Left lung (tissue), 14 donors: ENCODE data around the gene PLA2G4D. TPM values are rescaled to one million over a fixed set of nuclear protein-coding genes. Genes with fewer than 3 reads are reported as not detected.

Experiments used
- ATAC-seq: fragments of 200-7000 bp; cut with Tn5 transposase; one replicate; pipeline ENCODE4 v1.9.1; 2020; ENCODE audit warnings: moderate library complexity
- DNase-seq, 4 donors: peaks; one replicate each; pipeline ENCODE4 v3.0.0-alpha.2; 2013 to 2020
- H3K27ac ChIP-seq, 2 donors: fragments of 200-600 bp; sonication (generic) in 1 of 2; one replicate each; pipeline versions ENCODE4 v1.5.0 to v1.8.0; 2020 to 2021
- H3K27me3 ChIP-seq, 2 donors: fragments of 200-600 bp; sonication (generic) in 1 of 2; one replicate each; pipeline versions ENCODE4 v1.5.0 to v1.8.0; 2020 to 2021
- H3K36me3 ChIP-seq, 2 donors: fragments of 200-600 bp; sonication (generic) in 1 of 2; one replicate each; pipeline versions ENCODE4 v1.5.0 to v1.8.0; 2020 to 2021
- H3K4me1 ChIP-seq, 2 donors: fragments of 200-600 bp; one replicate each; pipeline ENCODE4 v1.8.0; 2021
- H3K4me3 ChIP-seq, 2 donors: fragments of 200-600 bp; sonication (generic) in 1 of 2; one replicate each; pipeline versions ENCODE4 v1.5.0 to v1.8.0; 2020 to 2021; ENCODE audit warnings: mild to moderate bottlenecking in 1 of 2
- H3K9me3 ChIP-seq, 2 donors: fragments of 200-600 bp; sonication (generic) in 1 of 2; one replicate each; pipeline versions ENCODE4 v1.5.0 to v1.8.0; 2020 to 2021
- intact Hi-C, 2 donors: fragments of 100-400 bp; cut with DNase I; formaldehyde crosslinking; loops; one replicate each; pipeline versions ENCODE4 v1.11.2 to v1.14.2; 2022
- long read RNA-seq, 12 donors: library from polyadenylated mRNA in 2 of 12; unstranded in 2 of 12; transcript quantifications; one replicate each; pipeline ENCODE4 v2.0.0 and lab custom pipeline, GENCODE V29; 2019 to 2026
- polyA plus RNA-seq, 6 donors: library from polyadenylated mRNA; unstranded; fragments of 120-200 nt; gene quantifications; one replicate each; pipeline ENCODE4 v1.2.1, GENCODE V29; 2013; ENCODE audit not compliant: insufficient read length in 6 of 6
- total RNA-seq, 2 donors: library from RNA; stranded (reverse); fragmentation: NEBNext Ultra II Directional; extraction: Animal tissue kit (Norgen Biotek cat#: 25700); gene quantifications; one replicate each; pipeline ENCODE4 v1.2.1, GENCODE V29; 2021
- TF ChIP-seq, protein P1 (sequence below), 2 donors: fragments of 200-600 bp; sonication (generic) in 1 of 2; IDR thresholded peaks; one replicate each; pipeline versions ENCODE4 v1.5.0 to v1.8.0; 2021; ENCODE audit warnings: antibody characterized with exemption in 2 of 2
- donor health status: DM: no; HTN: yes; CAD: no.
- donor health status: DM: no; HTN: no; CAD: no.

Gene PLA2G4D, protein sequence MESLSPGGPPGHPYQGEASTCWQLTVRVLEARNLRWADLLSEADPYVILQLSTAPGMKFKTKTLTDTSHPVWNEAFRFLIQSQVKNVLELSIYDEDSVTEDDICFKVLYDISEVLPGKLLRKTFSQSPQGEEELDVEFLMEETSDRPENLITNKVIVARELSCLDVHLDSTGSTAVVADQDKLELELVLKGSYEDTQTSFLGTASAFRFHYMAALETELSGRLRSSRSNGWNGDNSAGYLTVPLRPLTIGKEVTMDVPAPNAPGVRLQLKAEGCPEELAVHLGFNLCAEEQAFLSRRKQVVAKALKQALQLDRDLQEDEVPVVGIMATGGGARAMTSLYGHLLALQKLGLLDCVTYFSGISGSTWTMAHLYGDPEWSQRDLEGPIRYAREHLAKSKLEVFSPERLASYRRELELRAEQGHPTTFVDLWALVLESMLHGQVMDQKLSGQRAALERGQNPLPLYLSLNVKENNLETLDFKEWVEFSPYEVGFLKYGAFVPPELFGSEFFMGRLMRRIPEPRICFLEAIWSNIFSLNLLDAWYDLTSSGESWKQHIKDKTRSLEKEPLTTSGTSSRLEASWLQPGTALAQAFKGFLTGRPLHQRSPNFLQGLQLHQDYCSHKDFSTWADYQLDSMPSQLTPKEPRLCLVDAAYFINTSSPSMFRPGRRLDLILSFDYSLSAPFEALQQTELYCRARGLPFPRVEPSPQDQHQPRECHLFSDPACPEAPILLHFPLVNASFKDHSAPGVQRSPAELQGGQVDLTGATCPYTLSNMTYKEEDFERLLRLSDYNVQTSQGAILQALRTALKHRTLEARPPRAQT
- under 1 TPM; 0.08 to 0.15 TPM for total RNA-seq
- polyA plus RNA-seq: under 1 TPM; 0.06 to 0.17 (median 0.13) TPM
- long read RNA-seq, donor 1: 0 reads
- long read RNA-seq, donor 2: 0 reads
- long read RNA-seq, donor 3: 0 reads
- long read RNA-seq, donor 4: 0 reads
- long read RNA-seq, donor 5: 0 reads
- long read RNA-seq, donor 6: 0 reads
- long read RNA-seq, donor 7: 0 reads
- long read RNA-seq, donor 8: 0 reads
- long read RNA-seq, donor 9: 0 reads
- long read RNA-seq, donor 10: 0 reads
- long read RNA-seq, donor 11: 0 reads
- long read RNA-seq, donor 12: 0 reads

DNA sequence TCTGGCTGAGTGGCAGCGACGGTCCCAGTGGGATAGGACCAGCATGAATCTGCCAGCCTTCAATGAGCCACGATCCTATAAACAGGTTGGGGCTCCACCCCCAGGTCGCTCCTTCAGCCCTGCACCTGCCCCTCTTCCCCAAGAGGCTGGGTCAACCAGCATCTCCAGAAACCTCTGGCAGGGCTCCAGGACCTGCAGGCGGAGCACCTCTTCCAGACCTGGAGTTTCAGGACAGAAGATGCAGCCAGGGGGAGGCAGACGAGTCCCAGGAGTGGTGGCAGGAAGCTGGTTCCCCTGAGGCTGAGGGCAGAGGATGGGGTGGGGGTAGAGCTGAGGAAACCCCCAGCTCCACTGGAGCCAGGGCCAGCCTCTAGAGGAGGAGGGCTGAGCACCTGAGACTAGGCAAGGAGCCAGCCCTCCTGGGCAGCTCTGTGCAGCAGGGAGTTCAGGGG is at the start of gene PLA2G4D:
Gene PLA2G4D (minus strand): TSS at position 51 of the 452 bp plus-strand sequence. CDS start 103 bp downstream, outside the sequence.
- Histone ChIP-seq H3K4me3 (no peak within 1 kb of the TSS), H3K27me3 (no peaks in the 10 kb centered on the region), H3K4me1 (no peaks in the 10 kb centered on the region), H3K36me3 (no peaks in the 10 kb centered on the region), H3K9me3 (no peaks in the 10 kb centered on the region), H3K27ac (no peak within 1 kb of the TSS)
- intact Hi-C loops: no loop called here
- ATAC-seq (peak; percentile 87), DNase-seq (peak in 3 of 4 donors; percentile 50 to 79 (median 77))
- TF ChIP-seq, protein P1, sequence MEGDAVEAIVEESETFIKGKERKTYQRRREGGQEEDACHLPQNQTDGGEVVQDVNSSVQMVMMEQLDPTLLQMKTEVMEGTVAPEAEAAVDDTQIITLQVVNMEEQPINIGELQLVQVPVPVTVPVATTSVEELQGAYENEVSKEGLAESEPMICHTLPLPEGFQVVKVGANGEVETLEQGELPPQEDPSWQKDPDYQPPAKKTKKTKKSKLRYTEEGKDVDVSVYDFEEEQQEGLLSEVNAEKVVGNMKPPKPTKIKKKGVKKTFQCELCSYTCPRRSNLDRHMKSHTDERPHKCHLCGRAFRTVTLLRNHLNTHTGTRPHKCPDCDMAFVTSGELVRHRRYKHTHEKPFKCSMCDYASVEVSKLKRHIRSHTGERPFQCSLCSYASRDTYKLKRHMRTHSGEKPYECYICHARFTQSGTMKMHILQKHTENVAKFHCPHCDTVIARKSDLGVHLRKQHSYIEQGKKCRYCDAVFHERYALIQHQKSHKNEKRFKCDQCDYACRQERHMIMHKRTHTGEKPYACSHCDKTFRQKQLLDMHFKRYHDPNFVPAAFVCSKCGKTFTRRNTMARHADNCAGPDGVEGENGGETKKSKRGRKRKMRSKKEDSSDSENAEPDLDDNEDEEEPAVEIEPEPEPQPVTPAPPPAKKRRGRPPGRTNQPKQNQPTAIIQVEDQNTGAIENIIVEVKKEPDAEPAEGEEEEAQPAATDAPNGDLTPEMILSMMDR (IDR thresholded peaks at IDR 0.05): no peak

GRCh38 chr15:42143356-42143755 is 49.0 kb upstream of the PLA2G4D start:
- Histone ChIP-seq H3K27ac (no peak overlapping the region), H3K9me3 (no peaks in the 10 kb centered on the region), H3K36me3 (peaks cover 0 to 5% of the 10 kb centered on the region in 2 donors), H3K4me3 (no peak overlapping the region), H3K27me3 (no peaks in the 10 kb centered on the region), H3K4me1 (no peaks in the 10 kb centered on the region)
- intact Hi-C loops: no loop called here
- no peak for ATAC-seq
- TF ChIP-seq, protein P1 (IDR thresholded peaks at IDR 0.05): no peak
- no peak for DNase-seq

DNA sequence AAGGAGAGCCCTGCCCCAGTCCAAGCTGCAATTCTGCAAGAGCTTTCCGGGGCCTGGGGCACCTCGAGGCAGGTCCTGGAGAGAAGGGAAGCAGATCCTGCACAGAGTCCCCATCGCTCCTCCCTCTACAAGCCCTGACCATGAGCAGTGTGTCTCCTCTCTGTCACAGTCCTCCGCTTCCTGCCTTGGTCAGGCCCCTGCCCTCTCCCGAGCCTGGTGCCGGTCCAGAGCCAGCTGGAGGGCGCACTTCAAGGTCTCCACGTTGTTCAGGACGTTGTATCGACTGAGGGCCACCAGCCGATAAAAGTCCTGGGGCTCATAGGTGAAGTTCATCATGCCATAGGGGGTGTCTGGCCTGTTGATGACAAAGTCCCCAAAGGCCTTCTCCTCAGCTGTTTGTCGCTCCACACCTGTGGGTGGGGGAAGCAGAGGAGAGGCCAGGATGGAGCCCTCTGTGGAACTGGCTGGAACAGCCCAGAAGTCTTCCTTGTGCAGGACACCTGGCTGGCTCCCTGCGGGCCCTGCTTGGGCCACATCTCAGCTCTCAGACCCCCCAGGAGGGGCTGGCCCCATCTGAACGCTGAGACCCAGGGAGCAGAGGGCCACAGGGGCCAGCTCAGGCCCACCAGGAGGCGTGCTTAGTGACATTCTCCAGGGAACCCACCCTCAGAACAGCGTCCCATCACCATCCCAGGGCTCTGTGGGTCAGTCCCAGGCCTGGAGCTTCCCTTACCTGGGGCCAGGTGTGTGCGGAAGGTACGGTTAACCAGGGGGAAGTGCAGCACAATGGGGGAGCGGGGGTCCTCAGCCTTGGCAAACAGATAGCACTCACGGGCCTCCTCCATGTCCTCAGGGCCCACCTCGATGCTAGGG is 47.7 kb upstream of the PLA2G4D start:
- no peak for DNase-seq

GRCh38 chr15:42141246-42141645 is 46.9 kb upstream of the PLA2G4D start:
- no peak for DNase-seq
- Histone ChIP-seq H3K36me3 (peaks cover 0 to 5% of the 10 kb centered on the region in 2 donors), H3K9me3 (no peaks in the 10 kb centered on the region), H3K27ac (no peak overlapping the region), H3K4me1 (no peaks in the 10 kb centered on the region), H3K4me3 (no peak overlapping the region), H3K27me3 (no peaks in the 10 kb centered on the region)
- no peak for ATAC-seq
- TF ChIP-seq, protein P1 (IDR thresholded peaks at IDR 0.05): no peak
- intact Hi-C loops: no loop called here

More for the DNA sequence above, 47.7 kb upstream of the PLA2G4D start:
- no peaks in the 10 kb centered on the region for H3K4me1 ChIP-seq
- no peak for ATAC-seq
- H3K27ac ChIP-seq: no peak overlapping the region
- H3K36me3 ChIP-seq: peaks cover 0 to 5% of the 10 kb centered on the region in 2 donors
- no peaks in the 10 kb centered on the region for H3K9me3 ChIP-seq
- no peak overlapping the region for H3K4me3 ChIP-seq
- TF ChIP-seq, protein P1 (IDR thresholded peaks at IDR 0.05): no peak
- intact Hi-C loops: no loop called here
- H3K27me3 ChIP-seq: no peaks in the 10 kb centered on the region
